ENCODE results near the gene ARHGEF16. TPM values are rescaled to one million over a fixed set of nuclear protein-coding genes. Genes with fewer than 3 reads are reported as not detected.

Gene ARHGEF16
- total RNA-seq, 1 experiment from 2014 or later, result 17.2 TPM

DNA sequence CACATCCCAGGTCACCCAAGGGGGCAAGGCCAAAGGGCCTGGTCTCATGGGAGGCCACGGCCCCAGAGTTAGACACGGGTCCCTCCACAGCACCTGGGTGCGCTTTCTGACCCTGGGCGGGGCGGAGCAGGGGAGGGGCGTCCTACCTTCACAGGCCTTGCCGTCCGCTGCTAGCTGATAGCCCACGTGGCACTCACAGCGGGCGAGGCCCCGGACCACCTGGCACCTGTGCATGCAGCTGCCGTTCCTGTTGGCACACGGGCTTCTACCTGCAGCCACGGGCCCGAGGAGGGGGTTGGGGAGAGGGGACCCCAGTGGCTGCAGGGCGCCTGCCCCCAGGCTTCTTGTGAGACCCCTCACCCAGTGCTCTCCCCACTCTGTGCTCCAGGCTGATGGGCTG lies 59.9 kb downstream of the ARHGEF16 start:
- no peak for TF ChIP-seq JUN (CRISPR knock-in tag; IDR thresholded peaks at IDR 0.05)
- TF ChIP-seq, protein P1, sequence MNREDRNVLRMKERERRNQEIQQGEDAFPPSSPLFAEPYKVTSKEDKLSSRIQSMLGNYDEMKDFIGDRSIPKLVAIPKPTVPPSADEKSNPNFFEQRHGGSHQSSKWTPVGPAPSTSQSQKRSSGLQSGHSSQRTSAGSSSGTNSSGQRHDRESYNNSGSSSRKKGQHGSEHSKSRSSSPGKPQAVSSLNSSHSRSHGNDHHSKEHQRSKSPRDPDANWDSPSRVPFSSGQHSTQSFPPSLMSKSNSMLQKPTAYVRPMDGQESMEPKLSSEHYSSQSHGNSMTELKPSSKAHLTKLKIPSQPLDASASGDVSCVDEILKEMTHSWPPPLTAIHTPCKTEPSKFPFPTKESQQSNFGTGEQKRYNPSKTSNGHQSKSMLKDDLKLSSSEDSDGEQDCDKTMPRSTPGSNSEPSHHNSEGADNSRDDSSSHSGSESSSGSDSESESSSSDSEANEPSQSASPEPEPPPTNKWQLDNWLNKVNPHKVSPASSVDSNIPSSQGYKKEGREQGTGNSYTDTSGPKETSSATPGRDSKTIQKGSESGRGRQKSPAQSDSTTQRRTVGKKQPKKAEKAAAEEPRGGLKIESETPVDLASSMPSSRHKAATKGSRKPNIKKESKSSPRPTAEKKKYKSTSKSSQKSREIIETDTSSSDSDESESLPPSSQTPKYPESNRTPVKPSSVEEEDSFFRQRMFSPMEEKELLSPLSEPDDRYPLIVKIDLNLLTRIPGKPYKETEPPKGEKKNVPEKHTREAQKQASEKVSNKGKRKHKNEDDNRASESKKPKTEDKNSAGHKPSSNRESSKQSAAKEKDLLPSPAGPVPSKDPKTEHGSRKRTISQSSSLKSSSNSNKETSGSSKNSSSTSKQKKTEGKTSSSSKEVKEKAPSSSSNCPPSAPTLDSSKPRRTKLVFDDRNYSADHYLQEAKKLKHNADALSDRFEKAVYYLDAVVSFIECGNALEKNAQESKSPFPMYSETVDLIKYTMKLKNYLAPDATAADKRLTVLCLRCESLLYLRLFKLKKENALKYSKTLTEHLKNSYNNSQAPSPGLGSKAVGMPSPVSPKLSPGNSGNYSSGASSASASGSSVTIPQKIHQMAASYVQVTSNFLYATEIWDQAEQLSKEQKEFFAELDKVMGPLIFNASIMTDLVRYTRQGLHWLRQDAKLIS (CRISPR knock-in tag; IDR thresholded peaks at IDR 0.05; ENCODE audit: borderline replicate concordance), result no peak
- POLR2A ChIA-PET, result no interaction called here
- no peak overlapping the region for H3K27ac Mint-ChIP-seq
- no peaks in the 10 kb centered on the region for H3K9me3 Mint-ChIP-seq
- H3K36me3 Mint-ChIP-seq, result peaks cover 3% of the 10 kb centered on the region; the same call in 1 of the 2 replicates
- no peak for DNase-seq (ENCODE audit: low spot score)
- H3K27me3 Mint-ChIP-seq (ENCODE audit: low read depth), result no peaks in the 10 kb centered on the region
- CTCF ChIA-PET, result interaction anchor here (0.7 to 2.0 kb wide), 5 partner anchors 12 to 213 kb away, joined by 3 to 6 read pairs (median 4); no protein-coding TSS in a partner anchor
- H3K4me3 Mint-ChIP-seq, result no peak overlapping the region
- no peaks in the 10 kb centered on the region for H3K4me1 Mint-ChIP-seq
- no peak for ATAC-seq

DNA sequence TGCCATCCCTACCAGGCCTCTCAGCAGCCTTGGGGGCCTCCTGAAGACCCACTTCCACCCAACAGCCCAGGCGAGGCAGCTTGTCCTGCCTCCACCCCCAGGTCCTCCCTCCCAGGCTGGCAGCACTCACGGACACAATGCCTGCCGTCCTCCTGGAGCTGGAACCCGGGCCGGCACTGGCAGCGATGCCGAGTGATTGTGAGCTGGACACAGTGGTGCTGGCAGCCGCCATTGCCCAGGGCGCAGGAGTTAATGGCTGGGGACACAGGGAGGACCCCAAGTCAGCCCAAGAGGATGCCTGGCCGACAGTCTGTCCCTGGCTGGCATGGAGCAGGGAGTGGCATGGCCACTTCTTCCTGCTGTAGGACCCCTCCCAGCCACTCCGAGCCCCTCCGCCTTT lies 60.8 kb downstream of the ARHGEF16 start:
- ATAC-seq (no peak), DNase-seq (ENCODE audit: low spot score) (no peak)
- no peaks in the 10 kb centered on the region for H3K4me1 Mint-ChIP-seq
- no peak overlapping the region for H3K4me3 Mint-ChIP-seq
- no peak overlapping the region for H3K27ac Mint-ChIP-seq
- no peaks in the 10 kb centered on the region for H3K9me3 Mint-ChIP-seq
- H3K27me3 Mint-ChIP-seq (ENCODE audit: low read depth), result no peaks in the 10 kb centered on the region
- H3K36me3 Mint-ChIP-seq, result peaks cover 3% of the 10 kb centered on the region; the same call in 1 of the 2 replicates
- TF ChIP-seq AR (CRISPR knock-in tag; IDR thresholded peaks at IDR 0.05), result no peak
- TF ChIP-seq FOXK1 (CRISPR knock-in tag; IDR thresholded peaks at IDR 0.05), result no peak
- TF ChIP-seq, protein P2, sequence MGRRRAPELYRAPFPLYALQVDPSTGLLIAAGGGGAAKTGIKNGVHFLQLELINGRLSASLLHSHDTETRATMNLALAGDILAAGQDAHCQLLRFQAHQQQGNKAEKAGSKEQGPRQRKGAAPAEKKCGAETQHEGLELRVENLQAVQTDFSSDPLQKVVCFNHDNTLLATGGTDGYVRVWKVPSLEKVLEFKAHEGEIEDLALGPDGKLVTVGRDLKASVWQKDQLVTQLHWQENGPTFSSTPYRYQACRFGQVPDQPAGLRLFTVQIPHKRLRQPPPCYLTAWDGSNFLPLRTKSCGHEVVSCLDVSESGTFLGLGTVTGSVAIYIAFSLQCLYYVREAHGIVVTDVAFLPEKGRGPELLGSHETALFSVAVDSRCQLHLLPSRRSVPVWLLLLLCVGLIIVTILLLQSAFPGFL (CRISPR knock-in tag; IDR thresholded peaks at IDR 0.05; ENCODE audit: borderline replicate concordance), result no peak
- TF ChIP-seq GABPB1 (CRISPR knock-in tag; IDR thresholded peaks at IDR 0.05), result no peak
- TF ChIP-seq E2F4 (CRISPR knock-in tag; IDR thresholded peaks at IDR 0.05; ENCODE audit: borderline replicate concordance, low read depth), result no peak
- TF ChIP-seq RORB (CRISPR knock-in tag; IDR thresholded peaks at IDR 0.05), result no peak
- TF ChIP-seq ZNF138 (CRISPR knock-in tag; conservative IDR thresholded peaks at IDR 0.05), result no peak
- TF ChIP-seq CREM (CRISPR knock-in tag; IDR thresholded peaks at IDR 0.05), result no peak
- no peak for TF ChIP-seq NFATC4 (CRISPR knock-in tag; IDR thresholded peaks at IDR 0.05)
- TF ChIP-seq SOX15 (CRISPR knock-in tag; IDR thresholded peaks at IDR 0.05), result no peak
- no peak for TF ChIP-seq ZNF121 (CRISPR knock-in tag; IDR thresholded peaks at IDR 0.05)
- TF ChIP-seq EMX1 (CRISPR knock-in tag; IDR thresholded peaks at IDR 0.05), result no peak
- TF ChIP-seq ZNF263 (CRISPR knock-in tag; IDR thresholded peaks at IDR 0.05; ENCODE audit: low read depth), result no peak
- TF ChIP-seq, protein P3, sequence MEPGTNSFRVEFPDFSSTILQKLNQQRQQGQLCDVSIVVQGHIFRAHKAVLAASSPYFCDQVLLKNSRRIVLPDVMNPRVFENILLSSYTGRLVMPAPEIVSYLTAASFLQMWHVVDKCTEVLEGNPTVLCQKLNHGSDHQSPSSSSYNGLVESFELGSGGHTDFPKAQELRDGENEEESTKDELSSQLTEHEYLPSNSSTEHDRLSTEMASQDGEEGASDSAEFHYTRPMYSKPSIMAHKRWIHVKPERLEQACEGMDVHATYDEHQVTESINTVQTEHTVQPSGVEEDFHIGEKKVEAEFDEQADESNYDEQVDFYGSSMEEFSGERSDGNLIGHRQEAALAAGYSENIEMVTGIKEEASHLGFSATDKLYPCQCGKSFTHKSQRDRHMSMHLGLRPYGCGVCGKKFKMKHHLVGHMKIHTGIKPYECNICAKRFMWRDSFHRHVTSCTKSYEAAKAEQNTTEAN (CRISPR knock-in tag; IDR thresholded peaks at IDR 0.05), result no peak
- no peak for TF ChIP-seq GRHL2 (CRISPR knock-in tag; IDR thresholded peaks at IDR 0.05; ENCODE audit: insufficient replicate concordance, severe bottlenecking)
- TF ChIP-seq TEAD1 (CRISPR knock-in tag; IDR thresholded peaks at IDR 0.05), result no peak
- CTCF ChIA-PET, result interaction anchor here (1.3 to 2.0 kb wide), 2 partner anchors 24 to 212 kb away, joined by 4 to 6 read pairs; no protein-coding TSS in a partner anchor
- POLR2A ChIA-PET, result no interaction called here

Data from WTC11 (cell line).